TTC549 (cell line): ENCODE data around the gene IHH.

ENCODE experiments used
- FAIRE-seq: peaks from 2 replicates; lab custom pipeline; 2012; peaks lifted over from hg19 to GRCh38; lab: Jason Lieb, UNC

IHH gene

DNA sequence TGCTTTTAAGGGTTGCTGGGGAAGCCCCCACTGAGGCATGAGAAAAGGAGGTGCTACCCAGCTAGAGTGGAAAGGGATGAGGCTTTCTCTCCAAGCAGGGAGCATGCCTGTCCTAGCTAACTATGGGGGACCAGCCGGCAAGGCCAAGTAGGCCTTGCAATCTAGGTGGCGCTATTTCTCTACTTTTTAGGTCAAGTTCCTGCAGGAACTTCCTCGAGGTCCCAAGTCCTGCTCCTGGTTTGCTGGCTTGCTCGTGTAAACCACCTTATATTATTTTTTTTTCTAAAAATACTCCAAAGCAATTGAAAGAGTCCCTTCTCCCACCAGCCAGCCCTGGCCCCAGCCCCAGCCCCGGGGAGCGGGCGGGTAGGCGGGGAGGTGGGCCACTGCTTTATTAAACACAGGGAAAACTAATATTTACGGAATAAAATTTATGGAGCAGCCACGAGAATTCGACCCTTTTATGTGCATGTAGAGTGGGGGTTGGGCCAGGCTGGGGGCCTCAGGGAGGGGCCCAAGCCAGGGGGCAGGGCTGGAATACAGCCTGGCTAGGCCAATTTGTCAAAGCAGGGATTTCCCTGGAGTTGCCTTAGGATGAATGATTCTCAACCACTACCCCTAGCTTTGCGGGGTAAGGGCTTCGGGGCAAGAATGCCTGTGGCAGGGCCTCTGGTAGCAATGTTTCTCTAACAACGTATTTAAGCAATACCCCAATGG lies 12.8 kb upstream of the IHH start:
- no peak for FAIRE-seq

DNA sequence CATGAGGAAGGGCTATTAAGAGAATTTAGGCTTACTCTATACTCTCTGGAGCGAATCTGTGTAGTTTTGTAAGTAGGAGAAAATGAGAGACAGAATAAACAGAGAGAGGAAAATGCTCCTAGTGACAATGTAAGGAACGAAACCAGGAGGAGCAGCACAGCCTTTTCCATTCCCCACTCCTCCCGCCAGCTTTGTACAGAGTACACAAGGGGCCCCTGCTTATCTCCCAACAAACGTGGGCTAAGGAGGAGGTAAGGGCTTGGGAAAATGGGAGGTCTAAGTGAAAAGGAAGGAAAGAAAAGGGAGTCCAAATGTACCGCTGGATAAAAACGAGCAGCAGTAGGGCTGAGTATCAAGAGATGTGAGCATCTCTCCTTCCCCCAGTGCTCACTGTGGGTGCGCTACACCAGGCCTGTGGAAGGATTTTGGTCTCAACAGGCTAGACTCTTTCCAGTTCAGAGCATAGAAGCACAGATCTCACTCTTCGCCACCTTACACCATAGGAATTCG lies 12.1 kb upstream of the IHH start:
- FAIRE-seq = no peak

DNA sequence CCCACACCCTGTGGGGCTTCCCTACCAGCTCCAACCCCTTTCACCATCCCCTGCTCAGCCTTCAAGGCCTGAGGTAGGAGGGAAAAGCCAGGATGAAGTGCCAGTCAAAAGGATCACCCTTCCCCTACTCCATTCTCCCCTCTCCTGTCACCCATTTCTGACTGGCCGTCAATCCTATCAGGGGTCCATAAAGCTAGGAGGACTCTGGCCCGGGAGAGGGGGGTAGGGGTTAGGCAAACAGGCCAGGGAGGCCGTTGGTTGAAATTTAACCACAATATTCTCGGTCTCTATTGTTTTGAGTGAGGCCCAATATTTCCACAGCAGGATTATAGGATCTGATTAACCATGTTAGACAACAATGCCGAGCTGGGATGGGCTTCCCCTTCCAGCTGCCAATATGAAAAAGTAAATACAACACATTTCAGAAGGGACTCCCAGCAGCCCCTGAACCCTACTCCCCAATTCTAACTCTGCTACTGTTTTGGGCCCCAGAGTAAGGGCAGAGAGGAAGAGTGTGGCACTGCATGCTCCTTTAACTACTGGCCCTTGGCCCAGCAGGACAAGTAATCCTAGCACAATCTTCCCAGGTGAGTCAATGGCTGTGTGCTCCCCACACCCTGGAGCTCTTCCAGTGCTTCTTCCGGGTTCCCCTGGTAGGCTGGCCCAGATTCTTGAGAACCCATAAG lies 10.6 kb upstream of the IHH start:
- FAIRE-seq = no peak

DNA sequence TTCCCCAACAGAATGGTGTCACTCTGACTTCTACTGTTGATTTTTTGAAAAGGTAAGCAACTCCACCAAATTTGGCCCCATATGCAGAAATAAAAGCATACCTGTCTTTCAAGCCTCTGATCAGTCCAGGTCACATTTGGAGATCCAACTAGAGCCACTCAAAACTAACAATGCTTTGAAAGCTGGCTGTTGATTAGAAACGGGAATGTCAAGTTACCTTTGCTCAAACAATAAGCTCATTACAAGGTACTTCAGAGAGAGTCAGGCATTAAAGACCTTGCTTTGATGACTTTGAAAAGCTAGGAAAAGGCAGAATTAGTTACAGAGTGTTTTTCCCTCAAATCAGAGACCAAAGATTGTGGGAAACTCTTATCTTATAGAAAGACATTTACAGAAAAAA lies 4.8 kb upstream of the IHH start:
- FAIRE-seq = no peak

DNA sequence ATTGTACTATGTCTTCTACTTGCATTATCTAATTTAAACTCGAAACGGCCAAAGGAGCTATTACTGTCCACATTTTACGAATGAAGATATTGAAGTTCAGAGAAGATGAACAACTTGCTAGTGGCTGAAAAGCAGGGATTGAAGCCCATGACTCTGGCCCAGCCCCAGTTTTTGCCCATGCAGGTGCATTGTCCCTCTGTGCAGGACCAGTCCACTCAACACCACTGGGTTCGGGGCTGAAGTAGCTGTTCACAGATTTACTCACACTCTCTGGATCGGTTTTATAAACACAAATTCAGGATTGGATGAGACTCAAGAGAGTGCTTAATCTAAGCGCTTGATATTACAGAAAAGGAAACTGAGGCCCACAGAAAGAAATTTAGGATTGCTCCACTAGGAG lies 1.4 kb upstream of the IHH start:
- no peak for FAIRE-seq

DNA sequence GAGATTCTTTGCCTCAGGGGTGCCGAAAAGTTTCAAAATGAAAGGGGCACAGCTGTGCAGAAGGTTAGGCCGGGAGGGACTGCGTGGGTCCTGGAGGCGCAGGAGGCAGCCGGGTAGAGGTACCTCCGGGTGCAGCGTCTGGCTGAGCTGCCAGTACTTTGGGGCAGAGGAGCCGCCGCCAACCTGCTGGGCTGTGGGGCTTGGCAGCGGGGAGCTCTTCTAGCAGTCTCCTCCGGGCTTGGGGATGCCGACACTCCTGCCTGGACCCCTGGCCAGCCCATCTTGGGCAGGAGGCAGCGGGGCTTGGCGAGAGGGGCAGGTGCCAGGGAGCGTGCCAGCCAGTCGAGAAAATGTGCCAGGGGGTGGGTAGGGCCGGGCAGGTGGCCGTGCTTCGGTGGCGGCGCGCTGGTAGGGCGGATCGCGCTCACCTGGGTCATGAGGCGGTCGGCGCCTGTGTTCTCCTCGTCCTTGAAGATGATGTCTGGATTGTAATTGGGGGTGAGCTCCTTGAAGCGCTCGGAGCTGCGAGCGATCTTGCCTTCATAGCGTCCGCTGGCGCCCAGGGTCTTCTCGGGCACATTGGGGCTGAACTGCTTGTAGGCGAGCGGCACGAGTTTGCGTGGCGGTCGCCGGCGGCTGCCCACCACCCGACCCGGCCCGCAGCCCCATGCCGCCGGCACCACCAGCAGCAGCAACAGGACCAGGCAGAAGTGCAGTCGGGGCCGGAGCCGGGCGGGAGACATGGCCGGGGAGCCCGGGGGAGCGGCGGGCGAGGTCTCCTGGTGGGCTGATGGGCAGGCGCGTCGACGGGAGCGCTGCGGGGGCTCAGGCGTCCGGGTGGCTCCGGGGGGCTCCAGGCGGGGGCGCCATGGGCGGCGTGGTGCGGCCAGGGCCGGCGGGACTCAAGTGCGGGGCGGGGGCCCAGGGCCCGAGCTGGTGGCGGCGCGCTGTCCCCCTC lies 717 bp downstream of the IHH start:
- no peak for FAIRE-seq

DNA sequence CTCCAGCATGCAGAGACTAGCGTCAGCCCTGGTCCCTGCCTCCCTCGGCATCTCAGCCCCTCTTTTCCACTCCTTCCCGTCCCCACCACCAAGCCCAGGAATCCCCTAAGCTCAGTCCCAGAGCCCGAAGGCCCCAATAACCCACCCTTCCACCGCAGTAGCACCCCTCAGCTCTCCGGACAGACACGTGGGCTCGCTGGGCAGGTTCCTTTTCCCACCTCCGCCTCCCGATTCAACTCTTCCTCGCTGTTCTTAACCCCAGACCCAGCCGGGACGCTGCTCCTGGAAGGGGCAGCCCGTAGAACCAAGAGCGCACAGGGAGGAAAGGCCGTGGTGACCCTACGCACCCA lies 1.4 kb downstream of the IHH start:
- no peak for FAIRE-seq

DNA sequence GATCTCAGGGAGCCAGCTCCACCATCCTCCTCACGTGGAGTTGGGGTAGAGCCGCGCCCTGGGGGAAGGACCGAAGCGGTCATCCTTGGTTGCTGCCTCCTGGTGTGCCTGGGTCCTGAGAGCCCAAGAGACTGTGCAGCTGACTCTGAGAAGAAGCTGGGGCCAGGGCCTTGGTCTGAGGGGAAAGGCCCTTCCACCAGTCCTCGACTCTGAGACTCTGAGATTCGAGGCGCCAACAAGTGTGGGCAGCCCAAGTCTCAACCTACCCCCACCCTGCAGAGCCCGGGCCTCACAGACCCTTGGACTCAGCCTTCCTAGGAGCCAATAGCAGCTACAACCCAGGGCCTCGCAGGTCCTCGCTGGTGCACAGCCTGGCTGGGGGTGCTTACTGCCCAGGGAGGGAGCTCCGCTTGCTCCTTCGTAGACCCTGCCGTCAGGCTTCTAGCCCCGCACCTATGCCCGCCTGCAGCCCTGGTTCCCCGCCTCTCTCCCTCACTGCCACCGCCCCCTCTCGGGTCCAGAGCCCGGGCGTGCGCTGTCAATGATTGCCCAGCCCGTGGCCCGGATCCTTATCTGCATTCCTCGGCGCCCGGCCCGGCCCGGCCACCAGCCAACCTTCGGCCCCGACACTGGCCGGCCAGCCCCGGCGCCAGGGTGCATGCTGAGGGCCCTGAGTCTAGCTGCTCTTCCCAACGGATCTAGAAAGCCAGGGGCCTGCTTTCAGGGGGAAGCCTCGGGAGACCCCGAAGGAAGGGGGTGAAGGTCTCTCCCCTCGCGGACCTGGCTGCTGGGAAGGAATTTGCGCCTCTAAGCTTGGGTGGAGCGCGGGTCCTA lies 2.0 kb downstream of the IHH start:
- no peak for FAIRE-seq

DNA sequence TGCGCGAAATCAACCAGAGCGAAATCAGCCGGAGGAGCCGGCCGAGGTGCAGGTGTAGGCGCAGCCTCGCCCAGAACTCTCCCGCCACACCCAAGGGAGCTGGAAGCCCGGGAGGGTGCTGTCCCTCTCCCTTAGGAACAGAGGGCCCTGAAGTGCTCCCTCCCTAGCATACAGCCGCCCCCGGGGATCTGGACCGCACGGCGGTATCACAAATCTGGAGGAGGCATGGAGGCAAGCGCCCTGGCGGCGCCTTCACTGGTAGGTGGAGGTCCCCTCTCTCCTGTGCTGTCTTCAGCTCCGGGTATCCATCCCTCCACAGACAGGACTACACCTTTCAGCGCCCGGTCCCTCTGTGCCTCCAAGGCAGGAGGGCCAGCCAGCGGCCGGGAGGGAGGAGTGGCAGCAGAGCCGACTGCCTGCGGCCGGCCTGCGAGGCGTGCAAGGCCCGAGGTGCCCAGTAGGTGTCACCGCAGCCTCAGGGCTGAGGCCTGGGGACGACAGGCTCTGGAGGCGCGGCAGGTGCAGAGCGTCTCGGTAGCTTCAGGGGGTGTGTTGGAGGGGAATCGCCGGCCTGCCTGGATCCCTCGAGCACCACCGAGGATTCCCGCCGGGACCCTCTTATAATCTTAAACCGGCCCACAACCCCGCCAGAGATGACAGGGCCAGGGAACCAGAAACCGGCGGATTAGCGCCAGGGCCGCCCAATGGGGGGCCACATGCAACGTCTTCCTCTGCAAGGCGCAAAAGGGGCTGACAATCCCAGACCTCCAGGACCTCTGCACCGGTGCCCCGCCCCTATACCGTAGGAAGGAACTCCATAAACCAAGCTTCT lies 2.8 kb downstream of the IHH start:
- no peak for FAIRE-seq

DNA sequence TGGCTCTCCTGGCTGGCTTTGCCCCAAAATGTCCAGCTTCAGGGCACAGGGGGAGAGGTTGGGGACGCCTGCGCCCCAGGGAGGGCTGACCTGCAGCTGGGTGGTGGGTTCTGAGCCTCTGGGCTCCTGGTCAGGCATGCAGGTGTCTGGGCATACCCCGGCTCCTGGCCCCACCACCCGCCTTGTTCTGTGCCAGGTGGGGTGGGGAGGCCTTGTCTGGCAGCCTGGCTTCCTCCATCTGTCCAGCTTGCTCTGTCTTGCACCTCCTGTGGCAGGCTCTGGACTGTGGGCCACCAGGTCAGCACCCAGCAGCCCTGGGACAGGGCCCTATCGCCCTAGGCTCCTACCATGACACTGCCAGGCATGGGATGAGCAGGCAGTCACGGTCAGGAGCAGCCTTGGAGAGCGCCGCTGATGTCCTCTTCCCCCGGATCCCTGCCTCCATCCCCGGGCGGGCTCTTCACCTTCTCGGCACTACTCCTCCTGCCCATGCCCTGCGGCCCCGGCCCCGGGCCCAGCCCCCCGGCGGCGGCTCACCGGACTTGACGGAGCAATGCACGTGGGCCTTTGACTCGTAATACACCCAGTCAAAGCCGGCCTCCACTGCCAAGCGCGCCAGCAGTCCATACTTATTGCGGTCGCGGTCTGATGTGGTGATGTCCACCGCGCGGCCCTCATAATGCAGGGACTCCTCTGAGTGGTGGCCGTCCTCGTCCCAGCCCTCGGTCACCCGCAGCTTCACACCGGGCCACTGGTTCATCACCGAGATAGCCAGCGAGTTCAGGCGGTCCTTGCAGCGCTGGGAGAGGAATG lies 3.6 kb downstream of the IHH start:
- no peak for FAIRE-seq

DNA sequence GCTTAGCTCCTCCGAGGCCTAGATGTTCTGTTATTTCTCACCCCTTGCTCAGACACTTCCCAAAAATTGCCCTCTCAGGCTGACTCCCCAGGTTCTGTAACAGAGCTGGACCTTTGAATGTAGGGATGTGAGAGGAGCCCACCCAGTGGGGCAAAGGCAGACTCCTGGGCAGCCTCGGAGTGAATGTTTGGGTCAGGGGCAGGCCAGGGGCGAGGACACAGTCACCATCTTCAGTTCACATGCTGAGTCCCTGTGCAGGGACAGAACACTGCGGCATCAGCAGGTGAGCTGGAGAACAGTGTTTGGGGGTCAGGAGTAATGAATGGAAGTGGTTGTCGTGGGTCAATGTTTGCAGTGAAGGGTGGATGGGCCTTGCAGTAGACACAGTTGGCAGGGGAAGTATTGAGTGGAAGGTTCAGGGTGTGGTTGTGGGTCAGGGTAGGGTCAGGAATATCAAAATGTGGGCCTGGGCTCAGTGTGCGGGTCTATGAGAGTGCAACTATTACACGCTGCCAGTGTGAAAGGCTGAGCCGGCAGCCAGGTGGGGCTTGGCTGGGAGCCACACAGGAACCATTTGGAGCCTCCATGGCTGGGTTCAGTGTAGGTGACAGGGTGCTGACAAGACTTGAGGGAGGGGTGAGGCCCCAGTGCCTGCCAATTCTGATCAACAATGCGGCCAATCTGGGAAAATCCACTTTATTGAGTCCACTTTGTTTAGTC lies 4.4 kb downstream of the IHH start:
- FAIRE-seq = no peak

DNA sequence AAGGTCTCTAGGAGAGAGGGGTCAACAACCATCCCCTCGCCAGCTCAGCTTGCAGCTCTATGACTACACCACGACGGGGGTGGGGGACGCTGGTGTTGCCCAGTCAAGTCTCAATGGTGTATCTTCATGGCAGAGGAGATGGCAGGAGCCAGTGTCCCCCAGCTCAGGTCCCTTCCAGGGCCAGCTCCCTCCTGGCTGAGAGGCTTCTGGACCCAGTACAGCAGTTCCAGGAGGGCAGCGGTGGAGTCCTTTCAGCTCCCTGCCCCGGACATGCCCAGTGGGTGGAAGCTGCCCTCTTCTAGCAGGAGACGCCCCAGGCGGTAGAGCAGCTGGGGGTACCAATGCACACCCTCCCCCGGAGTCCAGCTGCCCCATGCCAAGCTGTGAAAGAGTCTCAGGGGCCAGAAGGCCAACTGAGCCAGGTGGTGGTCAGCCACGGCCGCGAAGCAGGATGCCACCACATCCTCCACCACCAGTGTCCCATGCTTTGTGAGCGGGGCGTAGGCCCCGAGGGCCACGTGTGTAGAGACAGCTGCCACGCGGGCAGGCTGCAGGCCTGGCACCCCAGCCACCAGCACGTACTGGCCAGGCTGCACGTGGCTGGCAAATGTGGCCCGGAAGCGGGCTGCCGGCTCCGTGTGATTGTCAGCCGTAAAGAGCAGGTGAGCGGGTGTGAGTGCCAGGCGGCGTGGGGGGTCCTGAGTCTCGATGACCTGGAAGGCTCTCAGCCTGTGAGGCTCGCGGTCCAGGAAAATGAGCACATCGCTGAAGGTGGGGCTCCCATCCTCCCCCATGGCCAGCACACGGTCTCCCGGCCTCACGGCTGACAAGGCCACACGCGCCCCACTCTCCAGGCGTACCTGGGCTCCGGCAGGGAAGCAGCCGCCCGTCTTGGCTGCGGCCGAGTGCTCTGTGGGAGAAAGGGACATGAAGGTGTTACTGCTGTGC lies 5.5 kb downstream of the IHH start:
- no peak for FAIRE-seq

DNA sequence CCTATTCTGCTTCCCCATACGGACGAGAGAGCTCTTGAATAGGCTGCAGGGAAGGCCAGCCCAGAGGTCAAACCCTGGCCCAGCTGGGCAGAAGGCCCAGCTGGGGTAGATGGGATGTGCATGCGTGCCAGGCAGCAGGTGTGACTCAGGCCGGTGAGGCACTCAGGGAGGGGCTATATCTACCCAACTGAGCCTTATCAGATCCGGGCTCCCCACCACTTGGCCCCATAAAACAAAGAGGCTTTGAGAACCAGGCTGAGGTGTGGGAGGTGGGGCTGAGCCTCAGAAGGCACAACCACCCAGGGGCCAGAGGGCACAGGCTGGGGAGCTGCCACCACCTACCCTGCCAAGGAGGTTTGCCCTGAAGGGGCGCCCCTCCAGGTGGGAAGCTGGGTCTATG lies 11.4 kb downstream of the IHH start:
- no peak for FAIRE-seq

DNA sequence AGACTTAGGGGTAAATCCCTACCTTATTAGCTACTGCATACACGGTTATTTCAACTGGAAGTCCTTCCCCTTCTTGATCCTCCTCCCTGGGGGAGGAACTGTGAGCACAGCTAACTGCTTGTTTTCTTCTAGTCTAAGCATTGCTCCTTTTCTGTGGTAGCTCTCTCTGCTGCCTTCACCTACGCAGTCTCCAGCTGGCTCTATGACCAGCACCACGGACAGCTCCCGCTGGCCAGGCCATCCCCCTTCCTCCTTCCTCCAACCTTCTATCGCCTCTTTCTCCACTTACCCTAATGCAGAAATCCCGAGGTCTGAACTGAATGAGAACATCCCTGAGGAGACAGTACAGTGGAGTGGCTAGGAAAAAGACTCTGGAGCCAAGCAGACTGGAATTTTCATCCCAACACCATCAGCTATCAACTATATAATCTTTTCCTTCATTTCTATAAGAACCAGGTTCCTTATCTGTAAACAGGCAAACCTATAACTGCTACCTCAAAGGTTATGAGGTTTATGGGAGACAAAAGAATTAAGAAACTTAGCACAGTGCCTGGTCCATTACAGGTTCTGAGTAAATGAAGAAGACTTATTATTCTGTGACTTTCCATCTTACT lies 14.7 kb downstream of the IHH start:
- FAIRE-seq = no peak

DNA sequence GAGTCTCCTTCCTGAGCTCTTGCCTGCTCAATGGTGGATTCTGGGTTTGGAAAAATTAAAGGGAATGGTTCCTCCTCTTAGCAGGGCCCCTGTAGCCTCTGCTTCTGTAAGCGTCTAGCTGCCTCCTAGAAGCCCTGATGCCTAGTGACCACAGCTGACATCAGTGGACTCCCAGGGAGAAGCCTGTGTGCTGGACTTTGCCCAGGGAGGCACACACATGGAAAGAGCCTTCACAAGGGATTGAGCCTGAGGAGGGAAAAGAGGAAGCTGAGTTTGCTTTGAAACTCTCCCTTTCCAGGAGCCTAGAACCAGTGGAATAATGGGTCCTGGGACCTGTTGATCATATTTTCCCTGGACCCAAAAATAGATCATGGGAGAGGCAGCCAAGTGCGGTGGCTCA lies 18.0 kb downstream of the IHH start:
- FAIRE-seq = no peak

DNA sequence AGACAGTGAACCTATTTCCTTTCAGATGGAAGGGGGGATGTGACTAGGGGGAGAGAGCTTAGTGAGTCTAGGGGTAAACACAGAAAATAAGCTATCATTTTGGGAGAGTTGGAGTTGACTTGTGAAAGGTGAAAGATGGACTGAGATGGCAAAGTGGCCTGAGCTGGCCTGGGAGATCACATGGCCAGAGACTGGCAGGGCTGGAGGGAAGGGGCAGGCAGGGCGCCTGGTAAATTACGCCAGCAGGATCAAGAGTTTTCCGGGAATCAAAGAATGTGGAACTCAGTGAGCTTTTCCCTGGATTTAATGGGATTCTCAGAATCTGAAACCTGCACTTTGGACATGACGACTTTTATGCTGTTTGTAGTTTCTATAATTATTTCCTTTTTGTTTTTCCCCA lies 18.6 kb downstream of the IHH start:
- FAIRE-seq = no peak

DNA sequence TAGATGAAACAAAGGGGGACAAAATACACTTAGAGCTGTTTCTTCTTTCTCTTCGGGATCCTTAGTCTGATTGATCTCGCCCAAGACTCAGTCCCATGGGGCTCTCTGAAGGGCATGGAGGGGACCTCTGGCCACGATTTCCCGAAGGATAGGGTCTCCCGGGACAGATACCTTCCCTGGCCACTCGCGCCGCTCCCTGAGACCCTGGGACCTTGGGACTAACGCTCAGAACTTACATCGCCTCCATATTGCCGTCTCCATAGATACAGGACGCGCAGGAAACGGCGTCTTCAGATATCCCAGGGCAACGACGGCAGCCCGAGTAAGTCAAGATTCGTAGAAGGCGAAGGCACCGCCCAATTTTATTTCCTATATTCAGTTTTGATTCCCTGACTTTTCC lies 19.5 kb downstream of the IHH start, which contains the start of gene CFAP65:
Gene CFAP65, minus strand, starts transcription at position 265 of the 400 bp plus-strand sequence. CDS start 2,468 bp downstream, outside the sequence.
- no peak for FAIRE-seq

DNA sequence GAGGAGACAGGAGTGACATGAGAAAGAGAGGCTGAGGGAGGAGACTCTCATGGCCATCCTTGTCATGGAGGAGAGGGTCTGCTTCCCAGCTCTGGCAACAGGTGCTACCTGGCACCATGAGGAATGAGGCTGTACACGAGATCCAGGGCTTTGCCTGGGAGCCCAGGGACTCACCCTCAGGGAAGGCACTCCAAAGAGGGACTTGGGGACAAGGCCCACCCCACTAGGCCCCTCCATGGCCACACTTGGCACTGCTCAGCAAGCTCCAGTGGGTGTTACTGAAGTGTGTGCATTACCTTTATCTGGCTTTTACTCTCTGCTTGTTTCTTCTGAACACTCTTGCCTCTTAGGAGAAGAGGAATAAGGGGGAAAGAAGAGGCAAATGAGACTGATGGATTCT lies 22.1 kb downstream of the IHH start:
- FAIRE-seq = no peak
